DOHH2 (cell line): ENCODE results near the gene CCDC40.

Experiments used
- H3F3A ChIP-seq: fragments of 200-600 bp; sonication (generic), shearing (Covaris generic); 2 replicates; pipeline ENCODE4 v1.6.0; 2016; ENCODE audit warnings: antibody characterized with exemption, mild to moderate bottlenecking; ENCODE audit not compliant: control insufficient read depth, insufficient read depth
- H3K27ac ChIP-seq: fragments of 200-600 bp; sonication (generic); 2 replicates; pipeline ENCODE4 v1.5.1; 2014; ENCODE audit warnings: low read depth, mild to moderate bottlenecking, low read length, moderate library complexity
- H3K27me3 ChIP-seq: fragments of 200-600 bp; sonication (generic); 2 replicates; pipeline ENCODE4 v1.6.1; 2014; ENCODE audit warnings: mild to moderate bottlenecking, low read length, mixed read lengths; ENCODE audit not compliant: control insufficient read depth
- H3K36me3 ChIP-seq: fragments of 200-600 bp; sonication (generic); 2 replicates; pipeline ENCODE4 v1.6.1; 2014; ENCODE audit warnings: mild to moderate bottlenecking, low read length, moderate library complexity, mixed read lengths; ENCODE audit not compliant: control insufficient read depth
- H3K4me1 ChIP-seq: fragments of 200-600 bp; sonication (generic); 2 replicates; pipeline ENCODE4 v1.6.1; 2014; ENCODE audit warnings: mild to moderate bottlenecking, low read length, mixed read lengths; ENCODE audit not compliant: control insufficient read depth
- H3K4me2 ChIP-seq: fragments of 200-600 bp; sonication (generic); 2 replicates; pipeline ENCODE4 v1.6.0; 2014; ENCODE audit warnings: mild to moderate bottlenecking, low read length, moderate library complexity
- H3K4me3 ChIP-seq: fragments of 200-600 bp; sonication (generic); 2 replicates; pipeline ENCODE4 v1.5.1; 2014; ENCODE audit warnings: mild to moderate bottlenecking, low read length, mixed read lengths
- H3K79me2 ChIP-seq: fragments of 200-600 bp; sonication (generic); 2 replicates; pipeline ENCODE4 v1.6.1; 2014; ENCODE audit warnings: mild to moderate bottlenecking, low read length, mixed read lengths; ENCODE audit not compliant: control insufficient read depth
- H3K9me2 ChIP-seq: fragments of 200-600 bp; sonication (generic); replicated peaks from 2 replicates; pipeline ENCODE4 v1.6.1; 2014; ENCODE audit warnings: mild to moderate bottlenecking, low read length, mixed read lengths; ENCODE audit not compliant: control insufficient read depth
- H3K9me3 ChIP-seq: fragments of 200-600 bp; sonication (generic); 2 replicates; pipeline ENCODE4 v1.6.1; 2014; ENCODE audit warnings: antibody characterized with exemption, low read length, mixed read lengths; ENCODE audit not compliant: control insufficient read depth, insufficient read depth
- H4K20me1 ChIP-seq: fragments of 200-600 bp; sonication (generic); 2 replicates; pipeline ENCODE4 v1.6.0; 2014; ENCODE audit warnings: low read depth, mild to moderate bottlenecking, antibody characterized with exemption, low read length, moderate library complexity; ENCODE audit not compliant: control insufficient read depth, insufficient read depth
- CTCF ChIP-seq: fragments of 200-600 bp; sonication (generic); IDR thresholded peaks from one replicate; pipeline ENCODE4 v1.5.1; 2014; ENCODE audit warnings: antibody characterized with exemption, mild to moderate bottlenecking, low read depth, low read length; ENCODE audit not compliant: poor library complexity, severe bottlenecking
- EZH2phosphoT487 ChIP-seq: fragments of 200-600 bp; sonication (generic); IDR thresholded peaks from 2 replicates; pipeline ENCODE4 v1.6.1; 2017; ENCODE audit warnings: borderline replicate concordance, mild to moderate bottlenecking, antibody characterized with exemption, low read length, moderate library complexity, mixed read lengths

Gene CCDC40

DNA sequence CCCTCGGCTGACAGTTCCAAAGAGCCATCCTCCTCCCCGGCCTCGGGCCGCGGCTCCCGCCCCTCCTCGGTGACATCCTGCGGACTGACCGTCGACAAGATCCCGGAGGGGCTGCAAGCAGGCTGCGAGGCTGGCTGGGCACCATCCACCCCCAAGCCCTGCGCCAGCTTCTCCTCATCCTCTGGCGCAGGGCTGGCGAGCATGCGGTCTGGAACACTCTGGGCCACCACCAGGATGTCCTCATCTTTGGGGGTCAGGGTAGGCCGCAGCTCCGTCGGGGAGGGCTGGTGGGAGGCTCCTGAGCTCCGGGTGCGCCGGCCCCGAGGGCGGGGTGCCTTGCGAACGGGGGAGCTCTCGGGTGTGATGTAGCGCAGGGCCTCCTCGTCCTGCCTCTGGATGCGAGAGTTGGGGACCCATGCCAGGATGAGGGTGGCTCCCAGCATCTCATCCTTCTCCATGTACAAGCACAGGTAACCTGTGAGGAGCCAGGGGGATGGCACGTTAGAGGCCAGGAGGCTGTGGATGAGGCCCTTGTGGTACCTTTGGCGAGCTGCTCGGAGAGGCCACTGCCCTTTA is 26.1 kb upstream of the CCDC40 start:
- no peak overlapping the region for H3K4me2 ChIP-seq
- H3K9me2 ChIP-seq = no peaks in the 10 kb centered on the region
- TF ChIP-seq CTCF (no peak), EZH2phosphoT487 (no peak)
- no peaks in the 10 kb centered on the region for H3K36me3 ChIP-seq
- H3K4me1 ChIP-seq = no peaks in the 10 kb centered on the region
- H3K27ac ChIP-seq = no peak overlapping the region
- no peaks in the 10 kb centered on the region for H3F3A ChIP-seq
- no peaks in the 10 kb centered on the region for H3K79me2 ChIP-seq
- H4K20me1 ChIP-seq = no peaks in the 10 kb centered on the region
- no peaks in the 10 kb centered on the region for H3K27me3 ChIP-seq
- H3K9me3 ChIP-seq = no peaks in the 10 kb centered on the region
- no peak overlapping the region for H3K4me3 ChIP-seq

DNA sequence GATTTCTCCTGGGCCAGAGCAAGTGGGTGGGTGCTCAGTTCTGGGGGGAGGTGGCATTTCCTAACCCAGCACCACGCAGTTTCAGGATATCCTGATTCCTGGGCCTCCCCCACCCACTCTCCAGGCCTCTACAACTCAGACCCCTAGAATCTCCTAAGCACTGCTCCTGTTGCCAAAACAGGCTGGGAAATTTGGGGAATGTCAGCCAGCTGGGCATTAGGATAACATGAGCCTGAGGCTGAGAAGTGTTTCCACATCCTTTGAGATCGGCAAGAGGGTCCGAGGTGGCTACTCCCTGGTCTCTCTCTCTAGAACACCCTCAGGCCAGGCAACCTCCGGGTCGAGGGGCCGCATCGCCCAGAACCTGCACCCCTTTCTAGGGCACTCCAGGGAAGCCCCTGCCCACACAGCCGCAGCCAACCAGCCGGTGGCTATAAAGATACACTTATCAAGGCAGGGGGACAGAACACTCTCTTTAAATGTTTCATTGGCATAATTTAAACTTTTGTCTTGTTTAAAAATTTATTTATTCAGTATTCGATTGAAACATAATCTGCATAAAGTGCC is 24.4 kb upstream of the CCDC40 start:
- Histone ChIP-seq H3K9me3 (no peaks in the 10 kb centered on the region), H3F3A (no peaks in the 10 kb centered on the region), H3K4me2 (no peak overlapping the region), H3K27ac (no peak overlapping the region), H3K79me2 (no peaks in the 10 kb centered on the region), H4K20me1 (no peaks in the 10 kb centered on the region), H3K4me1 (no peaks in the 10 kb centered on the region), H3K27me3 (no peaks in the 10 kb centered on the region), H3K9me2 (no peaks in the 10 kb centered on the region), H3K36me3 (no peaks in the 10 kb centered on the region), H3K4me3 (no peak overlapping the region)
- TF ChIP-seq EZH2phosphoT487 = no peak
- no peak for TF ChIP-seq CTCF

DNA sequence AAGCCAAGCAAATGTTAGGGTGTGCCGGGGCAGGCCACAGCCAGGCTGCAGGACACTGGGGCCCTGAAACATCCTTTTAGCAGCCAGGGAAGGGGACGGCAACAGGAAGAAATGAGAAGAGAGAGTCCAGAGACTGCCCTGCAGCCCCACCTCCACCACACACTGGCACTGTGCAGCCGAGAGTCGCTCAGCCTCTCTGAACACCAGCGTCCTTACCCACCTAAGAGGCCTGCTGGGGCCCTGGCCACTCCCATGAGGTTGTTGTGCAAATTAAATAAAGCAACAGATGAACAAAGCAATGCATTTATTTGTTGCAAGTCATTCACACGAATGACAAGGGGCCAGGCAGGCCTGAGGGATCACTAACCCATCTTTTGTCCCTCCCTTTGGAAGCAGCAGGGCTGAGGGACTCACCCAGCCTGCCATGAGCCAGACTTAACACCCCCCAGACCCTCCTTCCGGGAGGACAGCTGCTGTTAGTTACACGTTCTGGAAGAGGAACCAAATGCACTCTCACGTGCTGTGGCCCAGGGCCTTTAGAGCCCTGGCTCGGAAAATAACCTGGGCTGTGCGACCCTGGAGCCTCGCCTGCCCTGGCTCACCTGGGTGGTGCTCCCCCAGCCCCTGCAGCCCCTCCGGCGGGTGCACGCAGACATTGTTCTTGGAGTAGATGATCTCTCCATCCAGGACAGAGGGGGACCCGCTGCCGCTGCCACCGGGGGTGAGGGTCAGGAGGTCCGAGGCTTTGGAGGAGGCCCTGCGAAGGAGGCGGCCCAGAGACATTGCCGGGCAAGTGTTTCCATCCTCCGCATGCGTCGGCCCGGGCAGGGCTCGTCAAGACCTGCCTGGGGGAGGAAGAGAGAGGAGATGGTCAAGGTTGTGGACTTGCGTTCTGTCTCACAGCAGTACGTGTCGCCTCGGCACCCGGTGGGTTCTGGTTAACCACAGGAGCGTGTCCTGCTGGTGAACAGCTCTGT is 23.4 kb upstream of the CCDC40 start:
- TF ChIP-seq EZH2phosphoT487 (no peak), CTCF (no peak)
- Histone ChIP-seq H3K27me3 (no peaks in the 10 kb centered on the region), H3K9me3 (no peaks in the 10 kb centered on the region), H3K9me2 (no peaks in the 10 kb centered on the region), H3K4me2 (no peak overlapping the region), H3K4me1 (no peaks in the 10 kb centered on the region), H3K27ac (no peak overlapping the region), H4K20me1 (no peaks in the 10 kb centered on the region), H3F3A (no peaks in the 10 kb centered on the region), H3K36me3 (no peaks in the 10 kb centered on the region), H3K4me3 (no peak overlapping the region), H3K79me2 (no peaks in the 10 kb centered on the region)
